ENCODE measurements around the gene NHERF2.
A peak's percentile ranks its signal among the peaks of the same experiment; 100 is the strongest.

The NHERF2 gene

GRCh38 chr16:1983544-1984346, 43.0 kb upstream of the NHERF2 start, which contains the start of gene GFER:
Gene GFER (plus strand): TSS chr16:1984193. CDS start chr16:1984219, 26 bp downstream.
- Histone ChIP-seq H3K4me3 (ENCODE audit: low read length) (peak within 1 kb of the TSS; percentile 74), H3K27ac (ENCODE audit: low read depth, low read length) (peak within 1 kb of the TSS; percentile 51), H3K9ac (ENCODE audit: low read length) (peak within 1 kb of the TSS; percentile 51), H3K4me1 (ENCODE audit: control insufficient read depth, insufficient read depth, low read length) (peaks cover 7% of the 10 kb centered on the region), H3K36me3 (ENCODE audit: control insufficient read depth, insufficient read depth, low read length) (peaks cover 7% of the 10 kb centered on the region), H3K27me3 (ENCODE audit: control insufficient read depth, insufficient read depth, low read length) (peaks cover 20% of the 10 kb centered on the region)

- peak overlapping the region; percentile 51 for H3K27ac ChIP-seq (ENCODE audit: low read depth, low read length)
- H3K4me1 ChIP-seq (ENCODE audit: control insufficient read depth, insufficient read depth, low read length), result peaks cover 7% of the 10 kb centered on the region
- H3K4me3 ChIP-seq (ENCODE audit: low read length), result peak overlapping the region; percentile 74
- H3K9ac ChIP-seq (ENCODE audit: low read length), result peak overlapping the region; percentile 51
- H3K36me3 ChIP-seq (ENCODE audit: control insufficient read depth, insufficient read depth, low read length), result peaks cover 7% of the 10 kb centered on the region
- peaks cover 23% of the 10 kb centered on the region for H3K27me3 ChIP-seq (ENCODE audit: control insufficient read depth, insufficient read depth, low read length)
Measured at GRCh38 chr16:1984347-1985225, 42.1 kb upstream of the NHERF2 start.

- peak overlapping the region; percentile 74 for H3K4me3 ChIP-seq (ENCODE audit: low read length)
- peaks cover 25% of the 10 kb centered on the region for H3K27me3 ChIP-seq (ENCODE audit: control insufficient read depth, insufficient read depth, low read length)
- peak overlapping the region; percentile 51 for H3K9ac ChIP-seq (ENCODE audit: low read length)
- peaks cover 7% of the 10 kb centered on the region for H3K4me1 ChIP-seq (ENCODE audit: control insufficient read depth, insufficient read depth, low read length)
- H3K27ac ChIP-seq (ENCODE audit: low read depth, low read length), result no peak overlapping the region
- peaks cover 7% of the 10 kb centered on the region for H3K36me3 ChIP-seq (ENCODE audit: control insufficient read depth, insufficient read depth, low read length)
Measured at GRCh38 chr16:1985466-1986150, 41.1 kb upstream of the NHERF2 start.

- Histone ChIP-seq H3K9ac (ENCODE audit: low read length) (no peak overlapping the region), H3K36me3 (ENCODE audit: control insufficient read depth, insufficient read depth, low read length) (peaks cover 7% of the 10 kb centered on the region), H3K4me3 (ENCODE audit: low read length) (no peak overlapping the region), H3K4me1 (ENCODE audit: control insufficient read depth, insufficient read depth, low read length) (peaks cover 7% of the 10 kb centered on the region), H3K27ac (ENCODE audit: low read depth, low read length) (no peak overlapping the region), H3K27me3 (ENCODE audit: control insufficient read depth, insufficient read depth, low read length) (peaks cover 26% of the 10 kb centered on the region)
Measured at GRCh38 chr16:1987198-1987597, 39.5 kb upstream of the NHERF2 start.

GRCh38 chr16:1989209-1990100, 37.2 kb upstream of the NHERF2 start, which contains the start of gene SYNGR3:
Gene SYNGR3 (plus strand): TSS chr16:1989970. CDS start chr16:1990103, 133 bp downstream.
- Histone ChIP-seq H3K27ac (ENCODE audit: low read depth, low read length) (no peak within 1 kb of the TSS), H3K27me3 (ENCODE audit: control insufficient read depth, insufficient read depth, low read length) (peaks cover 24% of the 10 kb centered on the region), H3K36me3 (ENCODE audit: control insufficient read depth, insufficient read depth, low read length) (peaks cover 7% of the 10 kb centered on the region), H3K4me1 (ENCODE audit: control insufficient read depth, insufficient read depth, low read length) (peaks cover 7% of the 10 kb centered on the region), H3K9ac (ENCODE audit: low read length) (no peak within 1 kb of the TSS), H3K4me3 (ENCODE audit: low read length) (peak within 1 kb of the TSS; percentile 45)

- Histone ChIP-seq H3K27ac (ENCODE audit: low read depth, low read length) (no peak overlapping the region), H3K27me3 (ENCODE audit: control insufficient read depth, insufficient read depth, low read length) (peaks cover 24% of the 10 kb centered on the region), H3K4me3 (ENCODE audit: low read length) (no peak overlapping the region), H3K36me3 (ENCODE audit: control insufficient read depth, insufficient read depth, low read length) (peaks cover 7% of the 10 kb centered on the region), H3K9ac (ENCODE audit: low read length) (no peak overlapping the region), H3K4me1 (ENCODE audit: control insufficient read depth, insufficient read depth, low read length) (peaks cover 2% of the 10 kb centered on the region)
Measured at GRCh38 chr16:1990101-1990350, 36.7 kb upstream of the NHERF2 start.

- Histone ChIP-seq H3K4me3 (ENCODE audit: low read length) (peak overlapping the region; percentile 45), H3K27me3 (ENCODE audit: control insufficient read depth, insufficient read depth, low read length) (peaks cover 24% of the 10 kb centered on the region), H3K36me3 (ENCODE audit: control insufficient read depth, insufficient read depth, low read length) (peaks cover 7% of the 10 kb centered on the region), H3K4me1 (ENCODE audit: control insufficient read depth, insufficient read depth, low read length) (no peaks in the 10 kb centered on the region), H3K9ac (ENCODE audit: low read length) (no peak overlapping the region), H3K27ac (ENCODE audit: low read depth, low read length) (no peak overlapping the region)
Measured at GRCh38 chr16:1990351-1991134, 36.2 kb upstream of the NHERF2 start.

- Histone ChIP-seq H3K27me3 (ENCODE audit: control insufficient read depth, insufficient read depth, low read length) (peaks cover 24% of the 10 kb centered on the region), H3K4me1 (ENCODE audit: control insufficient read depth, insufficient read depth, low read length) (no peaks in the 10 kb centered on the region), H3K27ac (ENCODE audit: low read depth, low read length) (no peak overlapping the region), H3K9ac (ENCODE audit: low read length) (no peak overlapping the region), H3K4me3 (ENCODE audit: low read length) (peak overlapping the region; percentile 51), H3K36me3 (ENCODE audit: control insufficient read depth, insufficient read depth, low read length) (peaks cover 7% of the 10 kb centered on the region)
Measured at GRCh38 chr16:1991135-1991551, 35.6 kb upstream of the NHERF2 start.

GRCh38 chr16:1991588-1991947, 35.1 kb upstream of the NHERF2 start:
- Histone ChIP-seq H3K9ac (ENCODE audit: low read length) (no peak overlapping the region), H3K4me3 (ENCODE audit: low read length) (peak overlapping the region; percentile 51), H3K4me1 (ENCODE audit: control insufficient read depth, insufficient read depth, low read length) (no peaks in the 10 kb centered on the region), H3K27ac (ENCODE audit: low read depth, low read length) (no peak overlapping the region), H3K27me3 (ENCODE audit: control insufficient read depth, insufficient read depth, low read length) (peaks cover 24% of the 10 kb centered on the region), H3K36me3 (ENCODE audit: control insufficient read depth, insufficient read depth, low read length) (peaks cover 3% of the 10 kb centered on the region)

- no peak overlapping the region for H3K9ac ChIP-seq (ENCODE audit: low read length)
- peaks cover 1% of the 10 kb centered on the region for H3K4me1 ChIP-seq (ENCODE audit: control insufficient read depth, insufficient read depth, low read length)
- H3K27me3 ChIP-seq (ENCODE audit: control insufficient read depth, insufficient read depth, low read length), result peaks cover 24% of the 10 kb centered on the region
- peaks cover 1% of the 10 kb centered on the region for H3K36me3 ChIP-seq (ENCODE audit: control insufficient read depth, insufficient read depth, low read length)
- no peak overlapping the region for H3K27ac ChIP-seq (ENCODE audit: low read depth, low read length)
- H3K4me3 ChIP-seq (ENCODE audit: low read length), result peak overlapping the region; percentile 51
Measured at GRCh38 chr16:1991948-1992703, 34.6 kb upstream of the NHERF2 start.

Data from rectal smooth muscle tissue (tissue), 1 donor.